ENCODE data around the gene MAGI1.

GRCh38 chr3:65685621-65686235, 353.0 kb downstream of the MAGI1 start:
- no peak for TF ChIP-seq ZNF274 (IDR thresholded peaks at IDR 0.05; ENCODE audit: low read depth, low read length)
- TF ChIP-seq, protein P1, sequence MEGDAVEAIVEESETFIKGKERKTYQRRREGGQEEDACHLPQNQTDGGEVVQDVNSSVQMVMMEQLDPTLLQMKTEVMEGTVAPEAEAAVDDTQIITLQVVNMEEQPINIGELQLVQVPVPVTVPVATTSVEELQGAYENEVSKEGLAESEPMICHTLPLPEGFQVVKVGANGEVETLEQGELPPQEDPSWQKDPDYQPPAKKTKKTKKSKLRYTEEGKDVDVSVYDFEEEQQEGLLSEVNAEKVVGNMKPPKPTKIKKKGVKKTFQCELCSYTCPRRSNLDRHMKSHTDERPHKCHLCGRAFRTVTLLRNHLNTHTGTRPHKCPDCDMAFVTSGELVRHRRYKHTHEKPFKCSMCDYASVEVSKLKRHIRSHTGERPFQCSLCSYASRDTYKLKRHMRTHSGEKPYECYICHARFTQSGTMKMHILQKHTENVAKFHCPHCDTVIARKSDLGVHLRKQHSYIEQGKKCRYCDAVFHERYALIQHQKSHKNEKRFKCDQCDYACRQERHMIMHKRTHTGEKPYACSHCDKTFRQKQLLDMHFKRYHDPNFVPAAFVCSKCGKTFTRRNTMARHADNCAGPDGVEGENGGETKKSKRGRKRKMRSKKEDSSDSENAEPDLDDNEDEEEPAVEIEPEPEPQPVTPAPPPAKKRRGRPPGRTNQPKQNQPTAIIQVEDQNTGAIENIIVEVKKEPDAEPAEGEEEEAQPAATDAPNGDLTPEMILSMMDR (IDR thresholded peaks at IDR 0.05 in 2 of 3, conservative IDR thresholded peaks at IDR 0.05 in 1 of 3; ENCODE audit: borderline replicate concordance in 1 of 3, insufficient read depth in 1 of 3, low read depth in 2 of 3, low read length in 2 of 3) = no peak
- TF ChIP-seq CBX3 (IDR thresholded peaks at IDR 0.05; ENCODE audit: low read depth) = no peak
- TF ChIP-seq MAX (IDR thresholded peaks at IDR 0.05) = no peak
- no peak for TF ChIP-seq EZH2phosphoT487 (IDR thresholded peaks at IDR 0.05; ENCODE audit: borderline replicate concordance)
- no peak for TF ChIP-seq ZFX (IDR thresholded peaks at IDR 0.05)
- no peak for TF ChIP-seq POLR2A (IDR thresholded peaks at IDR 0.05; ENCODE audit: borderline replicate concordance, extremely low read depth, insufficient read depth, insufficient read length)
- no peak for TF ChIP-seq REST (IDR thresholded peaks at IDR 0.05; ENCODE audit: low read depth)
- no peak for TF ChIP-seq SIN3A (IDR thresholded peaks at IDR 0.05; ENCODE audit: low read depth)
- TF ChIP-seq, protein P2, sequence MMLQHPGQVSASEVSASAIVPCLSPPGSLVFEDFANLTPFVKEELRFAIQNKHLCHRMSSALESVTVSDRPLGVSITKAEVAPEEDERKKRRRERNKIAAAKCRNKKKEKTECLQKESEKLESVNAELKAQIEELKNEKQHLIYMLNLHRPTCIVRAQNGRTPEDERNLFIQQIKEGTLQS (IDR thresholded peaks at IDR 0.05) = no peak
- TF ChIP-seq POLR2AphosphoS5 (IDR thresholded peaks at IDR 0.05; ENCODE audit: low read depth, low read length) = no peak
